ENCODE measurements around the gene TMEM167B.
A peak's percentile ranks its signal among the peaks of the same experiment; 100 is the strongest.
"Not testable (repeated sequence)": the region's sequence is repeated elsewhere in the genome, so short reads cannot be mapped to it uniquely, and the experiment has no call there.

The TMEM167B gene

DNA sequence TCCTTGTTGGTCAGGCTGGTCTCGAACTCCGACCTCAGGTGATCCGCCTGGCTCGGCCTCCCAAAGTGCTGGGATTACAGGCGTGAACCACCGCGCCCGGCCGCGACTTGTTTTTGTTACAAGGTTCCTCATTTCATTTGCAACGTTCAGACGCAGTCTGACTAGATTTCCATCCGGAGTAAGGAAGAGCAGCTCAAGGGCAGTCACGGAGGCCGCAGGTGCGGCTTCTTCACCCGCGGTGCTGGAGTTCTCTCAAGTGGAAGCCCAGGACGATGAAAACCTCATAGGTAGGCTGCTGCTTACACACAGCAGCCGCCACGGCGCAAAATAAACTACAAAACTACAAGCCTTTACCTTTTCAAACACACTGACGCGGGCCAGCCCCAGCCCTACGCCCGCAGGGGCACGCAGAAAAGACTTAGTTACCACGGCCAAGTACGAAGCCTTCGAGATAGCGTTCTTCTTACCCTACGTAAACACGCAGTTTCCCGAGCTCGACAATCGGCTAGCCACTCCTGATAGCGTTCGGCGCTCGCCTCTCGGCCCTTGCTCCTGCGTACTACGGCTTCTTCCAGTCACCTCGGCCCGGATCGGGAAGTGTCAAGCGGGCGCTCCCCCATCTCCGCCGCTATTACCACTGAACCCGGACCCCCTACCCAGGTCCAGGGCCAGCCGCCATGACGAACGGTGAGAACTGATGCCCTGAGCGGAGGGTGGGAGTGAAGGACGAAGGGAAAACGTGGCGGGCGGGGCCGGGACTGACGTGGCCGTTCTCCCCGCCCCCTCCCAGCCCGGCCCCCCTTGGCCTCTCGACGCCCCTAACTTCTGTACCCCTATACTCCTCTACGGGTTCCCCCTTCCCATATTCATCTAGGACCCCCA lies at the start of gene TMEM167B:
TMEM167B (plus strand) TSS at position 569 of the 882 bp plus-strand sequence; CDS start at position 678, 109 bp downstream.
- DNase-seq (ENCODE audit: insufficient read length, low spot score), result peak; percentile 60
- FAIRE-seq, result peak; percentile 77

DNA sequence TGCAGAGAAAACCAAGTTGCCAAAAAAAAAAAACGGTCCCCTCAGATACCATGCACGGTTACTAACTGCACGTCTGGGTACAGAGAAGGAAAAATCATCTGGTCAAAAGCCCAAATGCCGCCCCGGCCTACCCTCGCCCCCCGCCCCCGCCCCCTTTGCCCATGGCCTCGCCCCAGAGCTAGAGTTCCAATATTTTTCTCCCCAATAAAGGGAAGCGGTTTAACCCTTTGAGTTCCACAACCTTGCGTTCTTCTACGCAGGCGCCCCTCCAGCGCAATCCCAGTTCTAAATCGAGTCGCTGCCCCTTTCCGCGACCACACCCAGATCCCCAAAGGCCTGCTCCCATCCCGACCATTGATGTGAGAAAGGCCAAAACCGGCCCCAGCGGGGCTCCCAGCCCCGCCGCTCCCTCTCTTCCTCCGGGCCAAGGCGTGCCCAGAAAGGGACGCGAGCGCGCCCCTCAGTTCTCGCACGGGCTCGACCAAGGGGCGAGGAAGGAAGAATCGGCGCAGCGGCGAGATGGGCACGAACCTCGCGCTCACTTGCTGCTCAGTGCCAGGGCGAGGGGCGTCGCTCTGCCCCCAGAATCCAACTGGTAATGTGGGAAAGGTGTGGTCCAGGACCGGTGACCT lies 49.5 kb upstream of the TMEM167B start:
- DNase-seq (ENCODE audit: insufficient read length, low spot score) (peak; percentile 28), FAIRE-seq (no peak)

DNA sequence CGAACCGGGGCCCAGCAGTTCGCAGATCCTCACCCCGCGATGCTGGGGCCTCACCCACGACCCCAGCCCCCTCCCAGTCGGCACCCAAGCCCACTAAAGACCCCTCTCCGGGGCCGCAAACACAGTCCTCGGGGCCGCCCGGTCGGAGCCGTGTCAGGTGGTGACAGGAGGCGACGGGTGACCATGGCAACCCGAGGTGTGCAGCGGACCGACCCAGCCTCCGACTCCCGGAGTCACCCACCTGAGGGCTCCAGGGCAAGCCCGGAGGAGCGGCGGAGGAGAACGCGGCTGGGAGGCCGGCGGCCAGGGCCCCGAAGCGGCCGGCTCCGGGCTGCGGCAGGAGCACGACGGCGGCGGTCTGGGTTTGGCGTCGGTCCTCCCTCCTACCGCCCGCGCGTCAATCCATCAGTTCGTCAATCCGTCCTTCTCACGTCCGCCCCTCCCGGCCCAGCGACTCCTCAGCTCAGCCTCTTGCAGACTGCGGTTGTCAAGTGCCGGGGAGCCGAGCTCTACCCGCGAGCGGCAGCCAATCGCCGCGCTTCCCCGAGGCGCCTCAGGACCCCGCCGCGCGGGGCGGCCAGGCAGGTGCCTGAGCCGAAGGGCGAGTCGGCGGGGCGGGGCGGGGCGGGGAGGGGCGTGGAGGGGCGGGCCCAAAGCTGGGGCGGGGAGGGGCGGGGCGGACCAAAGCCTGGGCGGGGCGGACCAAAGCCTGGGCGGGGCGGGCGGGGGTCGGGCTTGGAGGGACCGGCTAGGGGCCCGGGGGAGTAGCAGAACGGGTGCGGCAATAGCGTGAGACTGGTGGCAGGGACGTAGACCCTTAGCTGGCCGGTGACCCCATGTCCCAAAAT lies 48.7 kb upstream of the TMEM167B start, which contains the start of gene WDR47:
WDR47 (minus strand) TSS at position 482 of the 848 bp plus-strand sequence. CDS start 18,590 bp downstream, outside the sequence.
- DNase-seq (ENCODE audit: insufficient read length, low spot score), result peak; percentile 98
- no peak for FAIRE-seq

DNA sequence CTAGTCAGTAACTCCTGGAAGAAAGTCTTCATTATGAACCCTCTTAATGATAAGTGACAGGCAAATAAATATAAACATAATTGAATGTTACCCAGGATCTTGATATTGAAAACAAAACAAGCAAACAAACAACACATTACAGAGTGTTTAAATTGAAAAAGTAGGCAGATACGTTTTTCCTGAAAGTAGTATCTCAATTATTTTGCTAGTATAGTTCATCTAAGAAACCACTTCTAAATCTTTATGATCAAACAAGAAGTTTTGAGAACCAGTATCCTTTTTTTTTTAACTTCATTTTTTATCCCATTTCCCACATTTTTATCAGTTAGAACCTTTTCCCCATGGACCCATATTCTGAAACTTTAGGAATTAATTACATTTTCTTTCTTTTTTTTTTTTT lies 45.0 kb upstream of the TMEM167B start:
- DNase-seq (ENCODE audit: insufficient read length, low spot score) (no peak), FAIRE-seq (no peak)

DNA sequence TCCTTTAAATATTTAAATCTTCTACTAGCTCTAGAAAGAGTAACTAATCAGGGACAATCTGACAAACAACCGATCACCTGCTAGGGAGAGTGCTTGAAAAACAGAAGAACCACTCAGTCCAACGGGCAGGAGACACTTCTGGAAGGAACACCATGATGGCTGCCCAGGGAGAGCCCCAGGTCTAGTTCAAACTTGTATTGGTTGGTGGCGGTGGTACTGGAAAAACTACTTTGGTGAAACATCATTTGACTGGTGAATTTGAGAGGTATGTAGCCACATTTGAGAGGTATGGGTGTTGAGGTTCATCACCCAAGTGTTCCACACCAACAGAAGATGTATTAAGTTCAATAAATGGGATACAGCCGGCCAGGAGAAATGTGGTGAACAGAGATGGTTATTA lies 43.9 kb upstream of the TMEM167B start:
- FAIRE-seq (no peak), DNase-seq (ENCODE audit: insufficient read length, low spot score) (no peak)

DNA sequence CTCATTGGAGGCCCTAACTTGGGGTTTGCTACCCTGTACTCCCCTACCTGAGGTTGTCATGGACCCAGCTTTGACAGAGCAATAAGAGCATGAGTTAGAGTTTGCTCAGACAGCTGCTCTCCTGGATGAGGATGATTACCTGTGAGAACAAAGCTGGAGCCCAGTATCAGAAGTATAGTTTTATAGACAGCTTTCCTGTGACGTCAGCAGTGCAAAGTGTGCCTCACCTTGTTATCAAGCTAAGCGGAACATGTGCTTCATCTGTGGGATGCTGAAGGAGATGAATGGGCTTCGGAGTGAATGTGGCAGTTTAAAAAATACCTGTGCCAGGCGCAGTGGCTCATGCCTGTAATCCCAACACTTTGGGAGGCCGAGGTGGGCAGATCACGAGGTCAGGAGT lies 43.2 kb upstream of the TMEM167B start:
- DNase-seq (ENCODE audit: insufficient read length, low spot score), result no peak

DNA sequence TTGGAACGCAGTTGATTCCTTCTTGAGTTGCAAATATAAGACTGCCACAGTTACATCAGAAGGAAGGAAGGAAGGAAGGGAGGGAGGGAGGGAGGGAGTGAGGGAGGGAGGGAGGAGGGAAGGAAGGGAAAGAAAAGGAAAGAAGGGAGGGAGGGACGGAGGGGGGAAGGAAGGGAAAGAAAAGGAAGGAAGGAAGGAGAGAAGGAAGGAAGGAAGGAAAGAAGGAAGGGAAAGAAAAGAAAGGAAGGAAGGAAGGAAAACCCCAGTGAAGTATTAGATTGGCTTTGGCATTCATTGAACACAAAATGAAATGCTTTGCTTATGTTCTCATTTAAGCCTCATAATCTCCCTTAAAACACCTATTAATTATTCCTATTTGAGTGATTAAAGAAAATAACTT lies 42.2 kb upstream of the TMEM167B start:
- DNase-seq (ENCODE audit: insufficient read length, low spot score), result no peak
- no peak for FAIRE-seq

More for the DNA sequence above, 43.2 kb upstream of the TMEM167B start:
- no peak for FAIRE-seq

DNA sequence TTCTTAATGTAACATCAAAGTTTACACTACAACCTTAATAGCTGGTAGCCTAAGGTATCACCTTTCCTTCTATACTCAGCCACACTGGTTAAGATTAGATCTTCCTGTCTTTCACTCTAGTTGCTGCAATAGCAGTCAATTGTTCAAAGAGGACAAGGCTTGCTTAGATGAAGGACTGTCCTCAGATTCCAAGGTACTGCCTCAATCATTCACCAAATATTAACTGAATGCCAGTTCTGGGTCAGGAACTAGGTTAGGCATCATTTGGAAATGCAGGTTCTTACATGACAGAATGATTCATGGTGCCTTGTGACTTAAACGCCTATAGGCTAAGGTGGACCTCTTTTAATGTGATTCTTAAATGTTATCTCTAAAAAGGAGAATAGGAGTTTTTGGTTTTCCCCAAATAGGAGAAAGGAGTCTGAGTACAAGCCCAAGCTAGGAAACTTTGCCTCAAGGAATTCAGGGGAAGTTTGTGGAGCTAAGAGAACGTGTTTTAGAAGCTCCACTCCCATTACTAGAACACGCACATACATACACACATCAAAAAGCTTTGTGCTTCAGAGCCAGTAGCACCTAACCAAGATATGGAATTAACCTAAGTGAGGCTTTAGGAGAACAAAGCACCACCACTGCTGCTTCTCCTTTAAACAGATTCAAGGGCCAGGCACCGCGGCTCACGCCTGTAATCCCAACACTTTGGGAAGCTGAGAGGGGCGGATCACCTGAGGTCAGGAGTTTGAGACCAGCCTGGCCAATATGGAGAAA lies 40.2 kb upstream of the TMEM167B start:
- DNase-seq (ENCODE audit: insufficient read length, low spot score) (no peak), FAIRE-seq (no peak)

DNA sequence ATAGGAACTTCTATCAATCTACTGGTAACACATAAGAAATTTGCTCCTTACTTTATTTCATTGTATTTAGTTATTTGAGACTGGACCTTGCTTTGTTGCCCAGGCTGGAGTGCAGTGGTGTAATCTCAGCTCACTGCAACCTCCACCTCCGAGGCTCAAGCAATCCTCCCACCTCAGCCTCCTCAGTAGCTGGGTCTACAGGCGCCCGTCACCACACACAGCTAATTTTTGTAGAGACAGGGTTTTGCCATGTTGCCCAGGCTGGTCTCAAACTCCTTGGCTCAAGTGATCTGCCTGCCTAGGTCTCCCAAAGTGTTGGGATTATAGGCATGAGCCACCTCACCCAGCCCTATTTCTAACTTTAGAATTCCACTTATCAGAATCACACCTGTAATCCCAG lies 38.4 kb upstream of the TMEM167B start:
- DNase-seq (ENCODE audit: insufficient read length, low spot score); FAIRE-seq: not testable (repeated sequence)

DNA sequence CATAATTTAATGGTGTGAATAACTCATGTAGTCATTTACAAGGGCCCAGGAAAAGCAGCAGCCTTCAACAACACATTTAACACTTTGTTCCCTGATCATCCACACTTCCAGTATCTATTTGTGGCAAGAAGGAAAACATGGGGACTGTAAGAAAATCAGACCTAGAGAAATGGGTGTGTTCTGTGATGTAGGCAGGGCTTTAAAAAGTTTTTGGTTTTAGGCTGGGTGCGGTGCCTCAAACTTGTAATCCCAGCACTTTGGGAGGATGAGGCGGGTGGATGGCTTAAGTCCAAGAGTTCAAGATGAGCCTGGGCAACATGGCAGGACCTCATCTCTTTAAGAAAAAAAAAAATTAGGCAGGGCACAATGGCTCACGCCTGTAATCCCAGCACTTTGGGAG lies 34.5 kb upstream of the TMEM167B start:
- FAIRE-seq (no peak), DNase-seq (ENCODE audit: insufficient read length, low spot score) (no peak)

DNA sequence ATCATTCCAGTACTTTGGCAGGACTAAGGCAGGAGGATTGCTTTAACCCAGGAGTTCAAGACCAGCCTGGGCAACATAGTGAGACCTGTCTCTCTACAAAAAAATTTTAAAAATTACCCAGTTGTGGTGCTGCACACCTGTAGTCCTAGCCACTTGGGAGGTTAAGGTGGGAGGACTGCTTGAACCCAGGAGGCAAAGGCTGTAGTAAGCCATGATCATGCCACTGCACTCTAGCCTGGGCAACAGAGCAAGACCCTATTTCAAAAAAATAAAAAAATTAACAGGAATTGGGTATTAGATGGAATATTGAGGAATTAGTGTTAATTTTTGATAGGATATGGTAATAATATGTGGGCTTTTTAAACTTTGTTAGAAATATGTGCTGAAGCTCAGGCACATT lies 31.5 kb upstream of the TMEM167B start:
- no peak for FAIRE-seq
- DNase-seq (ENCODE audit: insufficient read length, low spot score), result no peak

DNA sequence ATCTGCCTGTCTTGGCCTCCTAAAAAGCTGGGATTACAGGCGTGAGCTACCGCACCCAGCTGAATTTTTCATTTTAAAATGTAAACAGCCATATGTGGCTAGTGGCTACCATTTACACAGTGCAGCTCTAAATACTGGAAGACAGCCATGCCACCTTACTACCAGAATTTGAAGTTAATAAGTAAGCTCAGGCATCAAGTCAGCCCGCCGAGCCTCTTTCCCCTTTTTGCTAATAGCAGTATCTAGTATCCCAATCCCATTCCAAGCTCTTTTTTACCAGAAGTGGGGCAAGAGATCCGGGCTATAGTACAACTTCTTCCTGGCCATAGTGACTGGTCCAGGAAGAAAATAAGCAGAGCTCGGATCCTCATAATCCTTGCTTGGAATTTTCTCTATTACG lies 29.9 kb upstream of the TMEM167B start:
- FAIRE-seq (no peak), DNase-seq (ENCODE audit: insufficient read length, low spot score) (no peak)

DNA sequence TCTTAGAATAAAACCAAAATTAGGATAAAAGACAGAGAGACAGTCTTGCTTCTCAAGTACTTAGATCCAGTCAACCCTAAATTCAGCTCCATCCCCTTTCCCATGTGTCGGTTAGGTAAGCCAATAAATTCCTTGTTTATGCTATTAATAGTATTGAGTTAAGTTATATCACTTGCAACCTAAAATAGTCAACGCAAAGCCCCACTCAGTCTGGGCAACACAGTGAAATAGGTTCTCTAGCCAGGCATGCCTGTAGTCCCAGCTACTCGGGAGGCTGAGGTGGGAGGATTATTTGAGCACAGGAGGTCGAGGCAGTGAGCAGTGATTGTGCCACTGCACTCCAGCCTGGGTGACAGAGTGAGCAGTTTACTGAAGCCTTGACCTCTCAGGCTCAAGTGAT lies 29.4 kb upstream of the TMEM167B start:
- no peak for FAIRE-seq

DNA sequence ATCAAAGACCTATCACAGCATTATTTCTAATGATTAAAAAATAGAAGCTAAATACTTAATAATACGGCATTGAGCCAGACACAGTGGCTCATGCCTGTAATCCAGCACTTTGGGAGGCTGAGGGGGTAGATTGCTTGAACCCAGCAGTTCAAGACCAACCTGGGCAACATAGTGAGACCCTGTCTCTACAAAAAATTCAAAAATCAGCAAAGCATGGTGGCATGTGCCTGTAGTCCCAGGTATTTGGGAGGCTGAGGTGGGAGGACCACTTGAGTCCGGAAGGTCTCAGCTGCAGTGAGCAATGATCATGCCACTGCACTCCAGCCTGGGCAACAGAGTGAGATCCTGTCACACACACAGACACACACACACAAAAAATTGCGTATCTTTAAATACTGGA lies 25.4 kb upstream of the TMEM167B start:
- FAIRE-seq, result no peak

More for the DNA sequence above, 29.4 kb upstream of the TMEM167B start:
- DNase-seq (ENCODE audit: insufficient read length, low spot score), result no peak

DNA sequence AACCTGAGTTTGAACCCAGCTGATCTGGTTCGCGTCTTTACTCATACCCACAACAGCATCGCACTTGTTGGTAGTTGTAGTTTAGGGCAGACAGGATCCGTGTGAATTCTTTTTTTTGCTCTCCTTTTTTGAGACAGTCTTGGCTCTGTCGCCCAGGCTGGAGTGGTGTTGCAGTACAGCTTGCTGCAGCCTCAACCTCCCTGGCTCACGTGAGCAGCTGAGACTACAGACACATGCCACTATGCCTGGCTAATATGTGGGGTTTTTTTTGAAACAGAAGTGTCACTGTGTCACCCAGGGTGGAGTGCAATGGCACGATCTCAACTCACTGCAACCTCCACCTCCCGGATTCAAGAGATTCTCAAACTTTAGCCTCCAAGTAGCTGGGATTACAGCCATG lies 22.7 kb upstream of the TMEM167B start:
- DNase-seq (ENCODE audit: insufficient read length, low spot score) (no peak), FAIRE-seq (no peak)

More for the DNA sequence above, 25.4 kb upstream of the TMEM167B start:
- no peak for DNase-seq (ENCODE audit: insufficient read length, low spot score)

DNA sequence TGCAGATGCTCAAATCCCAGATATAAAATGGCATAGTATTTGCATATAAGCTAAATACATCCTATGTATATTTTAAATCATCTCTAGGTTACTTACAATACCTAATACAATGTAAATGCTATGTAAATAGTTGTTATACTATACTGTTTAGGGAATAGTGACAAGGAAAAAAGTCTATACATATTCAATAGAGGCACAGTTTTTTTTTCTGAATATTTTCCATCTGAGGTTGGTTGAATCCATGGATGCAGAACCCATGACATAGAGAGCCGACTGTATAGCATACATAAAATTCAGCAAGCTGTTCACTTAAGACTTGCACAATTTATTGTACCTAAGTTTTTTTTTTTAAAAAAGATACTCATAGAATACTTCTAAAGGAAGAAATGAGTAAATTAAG lies 21.3 kb upstream of the TMEM167B start:
- FAIRE-seq, result no peak
- no peak for DNase-seq (ENCODE audit: insufficient read length, low spot score)

DNA sequence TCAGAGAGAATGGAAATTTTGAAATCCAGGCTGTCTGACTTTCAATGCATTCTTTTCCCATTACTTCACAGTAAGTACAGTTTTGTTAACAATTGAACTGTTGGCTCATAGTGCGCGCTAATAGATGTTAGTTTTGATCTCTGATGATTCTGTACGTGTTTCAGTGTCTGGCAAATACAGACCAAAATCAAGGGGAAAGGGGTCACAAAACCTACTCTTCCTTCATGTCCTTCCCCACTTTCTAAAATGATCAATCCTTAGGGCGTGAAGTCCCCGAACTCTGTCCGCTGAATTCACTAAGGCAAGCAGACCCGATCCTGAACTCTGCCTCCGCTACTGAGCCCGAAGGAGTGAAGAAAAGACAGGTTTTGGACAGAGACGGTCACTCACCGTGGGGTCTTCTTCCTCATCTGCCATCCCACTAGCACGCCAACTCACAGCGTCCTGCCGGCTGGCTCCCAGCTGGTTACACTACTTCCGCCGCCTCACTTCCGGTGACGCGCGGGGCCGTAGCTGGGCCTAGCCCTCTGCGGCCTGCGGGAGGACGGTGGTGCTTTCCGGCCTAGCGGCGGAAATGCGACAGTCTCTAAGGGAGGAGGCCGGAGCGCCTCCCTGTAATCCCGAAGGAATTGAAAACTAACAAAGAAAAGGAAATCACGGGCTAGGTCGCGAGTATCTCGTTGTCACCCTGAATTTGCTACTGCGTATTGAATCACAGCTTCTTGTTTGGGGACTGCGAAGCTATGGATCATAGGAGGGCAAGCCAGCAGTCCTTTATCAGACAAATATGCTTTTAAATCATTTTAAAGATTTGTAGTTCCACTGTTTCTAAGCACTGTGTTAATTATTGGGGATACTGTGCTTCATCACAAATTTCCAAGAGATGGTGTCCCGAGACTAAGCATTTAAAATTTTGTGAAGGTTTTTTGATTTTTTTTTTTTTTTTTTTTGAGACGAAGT lies 14.8 kb upstream of the TMEM167B start, which contains the start of gene TAF13:
TAF13 (minus strand) TSS at position 473 of the 960 bp plus-strand sequence; CDS start at position 417, 56 bp downstream.
- DNase-seq (ENCODE audit: insufficient read length, low spot score), result peak; percentile 94
- peak; percentile 94 for FAIRE-seq

DNA sequence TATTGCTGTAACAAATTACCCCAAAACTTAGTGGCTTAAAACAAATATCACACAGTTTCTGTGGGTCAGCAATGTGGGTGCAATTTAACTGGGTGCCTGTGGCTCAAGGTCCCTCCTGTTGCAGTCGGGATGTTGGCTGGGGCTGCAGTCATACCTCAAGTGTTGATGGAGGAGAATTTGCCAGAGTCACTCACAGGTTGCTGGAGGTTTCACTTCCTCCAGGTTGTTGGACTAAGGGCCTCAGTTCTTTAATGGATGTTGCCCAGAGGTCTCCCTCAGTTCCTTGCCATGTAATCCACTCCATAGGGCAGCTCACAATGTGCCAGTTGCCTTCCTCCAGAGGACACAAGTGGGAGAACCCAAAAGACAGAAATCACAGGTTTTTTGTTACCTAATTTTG lies 12.2 kb upstream of the TMEM167B start:
- DNase-seq (ENCODE audit: insufficient read length, low spot score), result no peak
- no peak for FAIRE-seq

DNA sequence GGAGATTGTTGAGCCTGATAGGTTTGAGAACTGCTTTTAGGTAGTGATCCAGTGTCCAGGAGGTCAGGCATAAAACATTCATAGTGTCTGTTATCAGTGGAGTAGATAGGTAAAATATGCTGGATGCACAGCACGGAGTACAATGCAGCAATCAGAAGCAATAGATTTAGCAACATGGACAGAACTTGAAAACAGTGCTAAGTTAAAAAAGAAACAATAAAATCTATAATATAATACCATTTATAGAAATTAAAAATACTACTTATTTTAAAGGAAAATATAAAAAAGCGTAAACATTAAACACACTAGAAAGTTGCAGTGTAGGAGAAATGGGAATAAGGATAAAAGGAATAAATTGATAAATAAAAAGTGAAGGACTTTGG lies 11.3 kb upstream of the TMEM167B start:
- FAIRE-seq (no peak), DNase-seq (ENCODE audit: insufficient read length, low spot score) (no peak)

All from GM19239 (cell line).